Kidney glomerular epithelial cell (primary cell): ENCODE measurements around the gene AREL1.

Source experiments
- DNase-seq: peaks from one replicate; lab custom pipeline; 2025; lab: John Stamatoyannopoulos, UW

Gene AREL1

GRCh38 chr14:74698465-74698864 is 14.4 kb downstream of the AREL1 start:
- no peak for DNase-seq

- no peak for DNase-seq
Observed at GRCh38 chr14:74697976-74698375, 14.9 kb downstream of the AREL1 start.

DNA sequence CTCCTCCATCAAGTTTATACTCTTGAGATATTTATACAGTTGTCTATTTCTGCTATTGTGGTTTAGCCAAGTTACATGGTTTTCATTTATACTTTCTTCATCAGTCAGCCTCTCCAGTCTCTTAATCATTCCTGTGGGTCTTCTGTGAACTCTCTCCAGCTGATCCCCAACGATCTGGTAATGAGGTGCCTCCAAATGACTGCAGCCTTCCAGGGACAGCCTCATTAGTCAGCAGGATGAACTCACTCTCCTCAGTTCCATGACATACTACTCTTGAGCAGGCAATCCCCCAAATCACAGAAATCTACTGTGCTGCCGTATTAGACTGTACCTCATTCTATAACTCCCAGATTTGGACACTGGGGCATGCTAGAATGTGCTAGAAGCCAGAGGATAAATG is 15.3 kb downstream of the AREL1 start:
- DNase-seq = no peak

GRCh38 chr14:74697011-74697410 is 15.9 kb downstream of the AREL1 start:
- DNase-seq = no peak

GRCh38 chr14:74695406-74695805 is 17.5 kb downstream of the AREL1 start:
- DNase-seq = no peak

DNA sequence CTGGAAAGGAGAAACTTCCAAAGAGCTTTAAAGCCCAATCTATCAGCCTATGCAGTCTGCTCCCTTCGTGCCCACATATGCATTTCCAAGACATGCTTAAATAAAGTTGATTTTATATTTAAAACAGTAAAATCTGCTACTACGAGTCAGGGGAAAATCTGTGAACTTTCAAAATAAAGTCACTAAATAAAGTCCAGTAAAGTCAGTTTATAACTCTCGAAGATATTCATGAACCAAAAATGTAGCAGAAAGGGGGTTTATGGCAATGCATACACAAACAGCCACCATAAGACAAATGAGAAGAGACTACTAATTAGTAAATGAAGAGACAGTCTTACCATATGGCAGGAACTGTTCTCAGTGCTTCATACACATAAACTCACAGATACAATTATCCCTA is 19.7 kb downstream of the AREL1 start:
- DNase-seq = no peak

DNA sequence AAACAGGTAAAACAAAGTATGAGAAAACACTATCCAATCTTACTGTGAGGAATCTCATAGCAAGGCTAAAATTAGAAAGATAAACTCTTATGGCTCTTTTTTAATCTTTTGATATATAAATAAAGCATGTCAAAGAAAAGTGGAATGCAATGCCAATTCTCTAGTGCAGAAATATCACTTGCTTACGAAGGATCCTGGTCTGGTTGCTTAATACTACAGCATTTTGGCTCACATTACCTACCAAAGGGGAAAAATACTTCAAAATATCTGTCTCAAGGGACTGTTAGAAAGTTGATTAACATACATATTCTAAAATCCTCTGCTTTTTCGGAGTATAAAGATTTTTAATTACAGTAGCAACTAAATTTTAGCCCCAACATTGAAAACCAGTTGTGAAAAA is 21.4 kb downstream of the AREL1 start:
- no peak for DNase-seq

- DNase-seq = no peak
Observed at GRCh38 chr14:74685921-74686678, 26.8 kb downstream of the AREL1 start.

GRCh38 chr14:74685056-74685455 is 27.8 kb downstream of the AREL1 start:
- DNase-seq = no peak

- no peak for DNase-seq
Observed at GRCh38 chr14:74684434-74684833, 28.4 kb downstream of the AREL1 start.

- no peak for DNase-seq
Observed at GRCh38 chr14:74683406-74683805, 29.5 kb downstream of the AREL1 start.

DNA sequence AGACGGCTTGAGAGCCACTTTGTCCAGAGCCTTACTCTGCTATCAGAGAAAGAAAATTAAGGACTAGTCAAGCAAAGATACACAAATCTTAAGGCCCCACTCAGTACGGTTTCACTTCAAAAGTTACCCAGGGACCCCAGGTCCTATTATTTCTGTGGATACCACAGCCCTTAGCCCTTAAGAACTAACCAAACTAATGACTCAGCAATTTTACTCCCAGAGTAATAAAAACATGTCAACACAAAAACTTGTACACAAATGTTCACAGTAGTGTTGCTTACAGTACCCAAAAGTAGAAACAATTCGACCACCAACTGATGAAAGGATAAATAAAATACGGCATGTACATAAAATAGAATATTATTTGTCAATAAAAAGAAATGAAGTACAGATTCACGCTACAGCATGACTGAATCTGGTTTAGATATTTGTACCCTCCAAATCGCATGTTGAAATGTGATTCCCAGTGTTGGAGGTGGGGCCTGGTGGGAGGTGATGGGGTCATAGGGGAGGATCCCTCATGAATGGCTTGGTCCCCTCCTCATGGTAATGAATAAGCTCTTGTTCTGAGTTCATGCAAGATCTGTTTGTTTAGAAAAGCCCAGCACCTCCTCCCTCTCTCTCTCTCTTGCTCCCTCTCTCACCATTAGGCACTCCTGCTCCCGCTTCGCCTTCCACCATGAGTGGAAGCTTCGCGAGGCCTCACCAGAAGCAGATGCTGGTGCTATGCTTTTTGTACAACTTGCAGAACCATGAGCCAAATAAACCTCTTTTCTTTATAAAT is 30.5 kb downstream of the AREL1 start:
- no peak for DNase-seq

- DNase-seq = no peak
Observed at GRCh38 chr14:74675219-74675618, 37.7 kb downstream of the AREL1 start.

DNA sequence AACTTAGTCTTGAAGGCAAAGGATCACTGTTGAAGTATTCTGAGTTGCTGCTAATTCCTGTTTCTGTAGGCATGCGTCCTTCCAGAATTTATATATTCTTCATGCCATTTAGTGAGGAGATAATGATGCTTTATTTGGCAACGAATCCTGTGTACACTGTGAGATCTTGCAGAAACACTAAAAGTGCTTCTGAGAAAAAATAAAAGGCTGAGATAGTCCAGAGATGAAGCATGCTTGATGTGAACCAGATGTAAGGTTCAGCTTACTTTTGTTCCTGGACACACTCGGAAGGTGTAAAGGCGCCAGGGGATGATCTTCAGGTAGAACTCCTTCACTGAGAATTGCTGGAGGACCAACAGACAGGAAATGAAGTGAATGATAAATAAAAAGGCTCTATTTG is 39.1 kb downstream of the AREL1 start:
- DNase-seq = no peak

- peak; percentile 64 for DNase-seq
Observed at GRCh38 chr14:74671789-74672188, 41.1 kb downstream of the AREL1 start.

DNA sequence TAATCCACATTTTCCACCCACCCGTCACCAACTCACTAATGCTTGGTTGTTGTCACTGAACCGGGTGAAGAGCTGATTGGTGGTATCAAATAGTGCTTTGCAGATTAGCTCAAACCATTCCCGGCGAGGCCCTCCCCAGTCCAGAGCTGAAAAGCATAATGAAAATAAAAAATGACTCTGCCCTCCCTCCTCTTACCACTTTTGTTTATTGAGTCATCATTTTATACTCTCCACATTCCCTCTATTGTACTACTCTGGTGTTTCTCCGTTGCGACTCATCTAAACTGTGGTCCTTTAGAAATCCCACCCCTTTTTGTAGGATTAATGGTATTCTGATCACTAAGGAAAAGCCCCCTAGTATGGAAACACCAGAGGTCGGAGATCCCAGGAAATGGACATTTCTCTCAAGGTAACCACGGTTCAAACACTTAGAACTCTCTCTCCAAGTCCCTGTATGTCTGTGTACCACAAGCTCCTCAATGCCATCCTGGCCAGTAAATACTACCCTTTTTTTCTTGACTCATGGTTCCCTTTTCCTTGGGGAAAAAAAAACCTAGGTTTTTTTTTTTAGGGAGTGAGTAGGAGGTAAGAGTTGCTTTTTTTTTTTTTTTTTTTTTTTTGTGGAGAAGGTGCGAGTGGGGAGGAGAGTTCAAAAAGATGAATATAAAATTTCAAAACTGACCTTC is 42.0 kb downstream of the AREL1 start:
- peak; percentile 42 for DNase-seq

GRCh38 chr14:74669846-74670245 is 43.0 kb downstream of the AREL1 start:
- no peak for DNase-seq

GRCh38 chr14:74669256-74669655 is 43.6 kb downstream of the AREL1 start:
- no peak for DNase-seq

DNA sequence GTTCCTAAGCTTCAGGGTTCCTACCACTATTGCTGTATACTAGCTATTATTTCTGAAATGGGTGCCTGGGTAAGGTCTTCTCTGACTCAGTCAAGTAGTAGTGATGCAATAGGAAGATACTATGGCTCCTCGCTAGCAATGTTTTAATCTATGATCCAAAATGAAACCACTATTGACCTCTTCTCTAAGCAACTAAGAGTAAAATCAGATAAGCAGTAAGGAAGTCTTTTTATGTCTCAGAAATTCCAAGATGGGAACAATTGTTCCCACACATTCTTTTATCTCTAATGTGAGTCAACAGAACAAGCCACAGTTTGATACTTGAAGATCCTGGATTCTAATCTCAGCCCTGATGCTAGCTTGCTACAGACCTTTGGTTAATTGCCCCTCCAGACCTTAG is 45.1 kb downstream of the AREL1 start:
- peak; percentile 13 for DNase-seq

DNA sequence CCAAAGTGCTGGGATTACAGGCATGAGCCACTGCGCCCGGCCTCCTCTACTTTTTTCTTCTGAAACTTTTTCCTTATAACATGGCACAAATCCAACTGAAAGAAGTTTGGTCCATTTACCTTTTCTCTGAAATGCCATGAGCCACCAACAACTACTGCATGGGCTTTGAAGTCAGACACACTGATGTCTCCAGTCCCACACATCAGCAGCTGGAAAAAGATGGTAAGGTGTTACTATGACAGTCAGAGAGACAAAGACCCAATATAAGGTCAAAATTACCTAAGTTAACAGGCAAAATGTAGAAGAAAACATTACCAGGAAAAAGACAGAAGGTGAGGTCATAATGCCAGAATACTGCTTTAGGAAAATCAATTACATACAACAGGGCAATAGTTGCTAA is 48.2 kb downstream of the AREL1 start:
- no peak for DNase-seq

- no peak for DNase-seq
Observed at GRCh38 chr14:74663884-74664283, 49.0 kb downstream of the AREL1 start.

DNA sequence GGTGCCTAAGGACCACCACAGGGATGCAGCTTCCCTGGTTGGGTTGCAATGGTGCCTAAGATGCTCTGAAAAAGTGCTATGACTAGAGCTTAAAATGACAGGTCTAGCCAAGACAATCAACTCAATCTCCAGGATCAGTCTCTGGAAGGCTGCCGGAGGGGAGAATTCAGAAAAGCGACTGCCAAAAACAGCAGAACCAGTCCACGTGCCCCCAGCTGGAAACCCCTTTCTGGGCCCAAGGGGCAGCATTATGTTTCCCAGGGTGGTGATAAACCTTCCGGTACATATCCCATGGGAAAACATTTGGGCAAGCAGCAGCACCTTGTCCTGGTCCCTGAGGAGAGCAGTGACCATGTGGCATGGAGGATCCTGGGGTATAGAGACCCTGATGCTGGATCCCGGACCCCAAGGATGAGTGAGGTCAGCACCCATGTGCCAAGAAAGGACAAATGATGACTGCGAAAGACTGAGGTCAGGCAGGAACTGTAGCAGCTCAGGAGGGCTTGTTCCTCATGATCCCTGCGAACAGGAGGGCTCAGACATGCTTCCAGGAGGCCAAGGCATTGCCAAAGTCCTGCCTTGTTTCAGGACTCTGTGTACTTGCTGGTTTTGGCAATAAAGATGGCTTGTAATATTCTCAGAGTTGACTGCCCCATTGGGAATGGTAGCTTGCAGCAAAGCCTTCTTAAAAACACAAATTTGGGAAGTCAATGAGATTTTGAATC is 51.0 kb downstream of the AREL1 start:
- DNase-seq = no peak
